ENCODE measurements around the gene CR1L.
"Not testable (repeated sequence)": the region's sequence is repeated elsewhere in the genome, so short reads cannot be mapped to it uniquely, and the experiment has no call there.

Gene CR1L

GRCh38 chr1:207766569-207766968 lies 121.6 kb downstream of the CR1L start:
- TF ChIP-seq CTCF (IDR thresholded peaks at IDR 0.05; ENCODE audit: low read length), result no peak
- TF ChIP-seq EZH2 (IDR thresholded peaks at IDR 0.05; ENCODE audit: borderline replicate concordance, low read length), result no peak
- H4K20me1 ChIP-seq (ENCODE audit: insufficient read depth, low read length), result no peaks in the 10 kb centered on the region
- H3K9me3 ChIP-seq (ENCODE audit: low read length), result peaks cover 7% of the 10 kb centered on the region; the same call in 1 of the 2 replicates
- no peaks in the 10 kb centered on the region for H3K9me2 ChIP-seq (ENCODE audit: low read depth, low read length)
- H3K27me3 ChIP-seq (ENCODE audit: insufficient read depth, low read length), result no peaks in the 10 kb centered on the region
- no peaks in the 10 kb centered on the region for H3K4me1 ChIP-seq (ENCODE audit: insufficient read depth, low read length, severe bottlenecking)
- no peak overlapping the region for H3K9ac ChIP-seq (ENCODE audit: low read length)
- no peak overlapping the region for H2AFZ ChIP-seq (ENCODE audit: low read length)
- no peaks in the 10 kb centered on the region for H3K79me2 ChIP-seq (ENCODE audit: insufficient read depth, low read length)
- no peak overlapping the region for H3K27ac ChIP-seq (ENCODE audit: low read depth, low read length, poor library complexity, severe bottlenecking)
- H3F3A ChIP-seq (ENCODE audit: insufficient read depth, low read length), result no peaks in the 10 kb centered on the region
- no peak overlapping the region for H3K4me2 ChIP-seq (ENCODE audit: low read length)
- peaks cover 74% of the 10 kb centered on the region for H3K36me3 ChIP-seq (ENCODE audit: insufficient read depth, low read length)
- no peak overlapping the region for H3K4me3 ChIP-seq (ENCODE audit: low read depth, low read length, poor library complexity, severe bottlenecking)

DNA sequence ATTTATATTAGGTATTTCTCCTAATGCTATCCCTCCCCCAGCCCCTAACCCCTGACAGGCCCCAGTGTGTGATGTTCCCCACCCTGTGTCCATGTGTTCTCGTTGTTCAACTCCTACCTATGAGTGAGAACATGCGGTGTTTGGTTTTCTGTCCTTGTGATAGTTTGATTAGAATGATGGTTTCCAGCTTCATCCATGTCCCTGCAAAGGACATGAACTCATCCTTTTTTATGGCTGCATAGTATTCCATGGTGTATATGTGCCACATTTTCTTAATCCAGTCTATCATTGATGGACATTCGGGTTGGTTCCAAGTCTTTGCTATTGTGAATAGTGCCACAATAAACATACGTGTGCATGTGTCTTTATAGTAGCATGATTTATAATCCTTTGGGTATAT lies 125.6 kb downstream of the CR1L start:
- not testable (repeated sequence) for H3K9ac ChIP-seq (ENCODE audit: low read length); H3K27me3 ChIP-seq (ENCODE audit: insufficient read depth, low read length); H3K79me2 ChIP-seq (ENCODE audit: insufficient read depth, low read length); H2AFZ ChIP-seq (ENCODE audit: low read length); H3K9me3 ChIP-seq (ENCODE audit: low read length); H3F3A ChIP-seq (ENCODE audit: insufficient read depth, low read length); H3K27ac ChIP-seq (ENCODE audit: low read depth, low read length, poor library complexity, severe bottlenecking); H4K20me1 ChIP-seq (ENCODE audit: insufficient read depth, low read length); H3K9me2 ChIP-seq (ENCODE audit: low read depth, low read length); H3K4me3 ChIP-seq (ENCODE audit: low read depth, low read length, poor library complexity, severe bottlenecking); H3K4me1 ChIP-seq (ENCODE audit: insufficient read depth, low read length, severe bottlenecking); H3K4me2 ChIP-seq (ENCODE audit: low read length)
- H3K36me3 ChIP-seq (ENCODE audit: insufficient read depth, low read length), result peaks cover 40% of the 10 kb centered on the region
